Kidney (tissue), 14 donors: ENCODE data around the gene TOGARAM2. TPM values are rescaled to one million over a fixed set of nuclear protein-coding genes. Genes with fewer than 3 reads are reported as not detected.

Source experiments
- DNase-seq, 5 donors: peaks; one replicate each; pipeline ENCODE4 v3.0.0-alpha.2; 2013 to 2020
- FAIRE-seq: peaks from 2 replicates; lab custom pipeline; 2012; peaks lifted over from hg19 to GRCh38; lab: Jason Lieb, UNC
- H3K27ac ChIP-seq, 2 donors: one replicate each; pipeline ENCODE4 v1.7.0; 2013; ENCODE audit warnings: low read depth in 2 of 2, low read length in 2 of 2, inconsistent platforms in 1 of 2
- H3K27me3 ChIP-seq: one replicate; pipeline ENCODE4 v1.7.1; 2013; ENCODE audit warnings: low read length, inconsistent platforms; ENCODE audit not compliant: control insufficient read depth, insufficient read depth
- H3K36me3 ChIP-seq, 3 donors: one replicate each; pipeline versions ENCODE4 v1.7.0 to v1.7.1; 2013; ENCODE audit warnings: low read length in 3 of 3, control low read depth in 1 of 3, inconsistent platforms in 1 of 3; ENCODE audit not compliant: insufficient read depth in 3 of 3, control insufficient read depth in 2 of 3
- H3K4me1 ChIP-seq, 3 donors: one replicate each; pipeline versions ENCODE4 v1.7.0 to v1.7.1; 2013; ENCODE audit warnings: low read length in 3 of 3, inconsistent platforms in 1 of 3, low read depth in 1 of 3; ENCODE audit not compliant: control insufficient read depth in 2 of 3, insufficient read depth in 2 of 3
- H3K4me3 ChIP-seq, 3 donors: one replicate each; pipeline versions ENCODE4 v1.7.0 to v1.8.1; 2013; ENCODE audit warnings: low read length in 3 of 3, control low read depth in 1 of 3, inconsistent platforms in 1 of 3
- H3K9ac ChIP-seq, 3 donors: one replicate each; pipeline versions ENCODE4 v1.7.0 to v1.7.1; 2013; ENCODE audit warnings: low read length in 3 of 3, control low read depth in 1 of 3, inconsistent platforms in 1 of 3
- H3K9me3 ChIP-seq, 3 donors: one replicate each; pipeline versions ENCODE4 v1.7.0 to v1.7.1; 2013; ENCODE audit warnings: low read length in 3 of 3, control low read depth in 1 of 3, inconsistent platforms in 1 of 3; ENCODE audit not compliant: control insufficient read depth in 2 of 3, insufficient read depth in 1 of 3
- CTCF ChIP-seq: IDR thresholded peaks from 3 replicates; pipeline ENCODE4 v1.5.1; 2012; ENCODE audit warnings: mild to moderate bottlenecking, moderate library complexity, borderline replicate concordance; ENCODE audit not compliant: insufficient read depth; ENCODE audit errors: extremely low read depth
- intact Hi-C: fragments of 100-400 bp; cut with DNase I; formaldehyde crosslinking; loops from one replicate; pipeline ENCODE4 v1.11.1; 2022
- polyA plus RNA-seq: library from polyadenylated mRNA; stranded (reverse); fragments of 350-450 nt; fragmentation: Illumina TruSeq; extraction: RNeasy Lipid Tissue Mini Kit (QIAGEN cat#74804); gene quantifications from one replicate; pipeline ENCODE4 v1.2.3, GENCODE V29; 2014; ENCODE audit warnings: low read depth, low replicate concordance; ENCODE audit not compliant: insufficient read depth
- total RNA-seq: library from RNA; stranded (reverse); fragmentation: NEBNext Ultra II Directional; extraction: Animal tissue kit (Norgen Biotek cat#: 25700); gene quantifications from one replicate; pipeline ENCODE4 v1.2.1, GENCODE V29; 2021
- donor health status: control.
- donor health status: control.
- donor health status: control.
- donor health status: control.
- donor health status: control.
- donor health status: DM: yes; HTN: yes; CAD: no.
- donor health status: Normal renal cell carcinoma (clear cell type).

The TOGARAM2 gene
- total and polyA plus RNA-seq, 2 donors from 2014 or later: 0.60 to 1.4 TPM

DNA sequence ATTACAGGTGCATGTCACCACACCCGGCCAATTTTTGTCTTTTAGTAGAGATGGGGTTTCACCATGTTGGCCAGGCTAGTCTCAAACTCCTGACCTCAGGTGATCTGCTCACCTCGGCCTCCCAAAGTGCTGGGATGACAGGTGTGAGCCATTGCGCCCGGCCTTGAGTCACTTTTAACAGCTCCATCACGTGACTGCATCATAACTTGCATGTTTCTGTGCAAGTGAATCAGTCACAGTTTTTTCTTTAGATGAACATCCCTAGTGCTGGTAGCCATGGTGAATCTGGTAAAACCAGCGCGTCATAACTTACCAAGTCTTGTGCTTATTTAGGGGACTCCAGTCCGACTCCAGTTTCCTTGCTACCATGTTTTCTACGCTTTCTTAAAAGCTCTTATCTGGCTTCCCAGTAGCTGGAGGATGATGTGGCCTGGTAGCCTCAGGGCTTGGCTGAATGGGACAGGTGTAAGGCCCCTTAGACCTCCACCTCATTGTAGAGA is 60.1 kb downstream of the TOGARAM2 start:
- no peak overlapping the region for H3K9ac ChIP-seq
- H3K27me3 ChIP-seq: no peaks in the 10 kb centered on the region
- intact Hi-C loops: no loop called here
- no peak overlapping the region for H3K27ac ChIP-seq
- H3K9me3 ChIP-seq: no peaks in the 10 kb centered on the region
- no peak overlapping the region for H3K4me3 ChIP-seq
- H3K4me1 ChIP-seq: no peaks in the 10 kb centered on the region
- FAIRE-seq (no peak), DNase-seq (no peak)
- no peak for TF ChIP-seq CTCF
- no peaks in the 10 kb centered on the region for H3K36me3 ChIP-seq

DNA sequence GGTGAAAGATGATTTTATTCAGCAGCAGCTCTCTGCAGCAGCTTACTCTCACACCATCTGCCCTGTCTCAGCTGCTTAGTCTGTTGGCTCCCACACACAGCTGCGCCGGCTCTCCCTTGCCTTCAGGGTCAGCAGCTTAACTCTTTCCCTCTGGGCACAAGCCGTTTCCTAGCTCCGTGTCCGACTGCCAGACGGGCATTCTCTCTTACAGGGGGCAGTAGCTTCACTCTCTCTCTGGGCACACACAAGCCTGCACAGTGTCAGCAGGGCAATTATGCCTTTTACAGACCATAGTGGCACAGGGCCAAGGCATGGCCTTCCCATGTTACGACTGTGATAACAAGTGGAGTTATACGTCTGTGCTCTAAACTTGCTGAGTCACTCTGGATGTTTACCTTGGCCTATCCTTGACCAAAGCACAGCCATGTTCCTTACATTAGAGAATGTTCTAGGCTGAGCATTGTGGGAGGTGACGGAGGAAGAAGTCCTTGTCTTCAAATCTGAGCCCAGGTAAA is 61.5 kb downstream of the TOGARAM2 start:
- no peak for TF ChIP-seq CTCF
- DNase-seq: peak in 4 of 5 donors; percentile 74 to 93 (median 84)
- no peak overlapping the region for H3K4me3 ChIP-seq
- no peaks in the 10 kb centered on the region for H3K4me1 ChIP-seq
- H3K9me3 ChIP-seq: no peaks in the 10 kb centered on the region
- intact Hi-C loops: no loop called here
- no peak for FAIRE-seq
- no peaks in the 10 kb centered on the region for H3K36me3 ChIP-seq
- H3K9ac ChIP-seq: no peak overlapping the region
- H3K27me3 ChIP-seq: no peaks in the 10 kb centered on the region
- H3K27ac ChIP-seq: no peak overlapping the region

DNA sequence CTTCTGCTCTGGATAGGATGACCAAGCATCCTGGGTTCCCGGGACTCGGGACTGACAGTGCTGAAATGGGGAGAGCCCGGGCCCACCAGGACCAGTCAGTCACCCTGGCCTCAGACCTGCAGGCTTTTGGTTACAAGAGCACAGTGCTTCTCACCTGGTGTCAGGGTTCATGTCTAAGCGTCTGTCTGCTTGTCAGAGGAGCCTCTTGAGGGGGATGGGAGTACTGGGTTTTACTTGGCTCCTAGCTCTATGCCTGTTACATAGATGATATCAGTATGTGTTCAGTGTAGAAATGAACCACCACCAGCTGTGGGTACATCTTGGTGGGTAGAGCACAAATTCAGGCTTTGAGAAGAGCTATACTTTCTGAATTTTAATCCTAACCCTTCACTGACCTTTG is 63.4 kb downstream of the TOGARAM2 start:
- Histone ChIP-seq H3K4me3 (no peak overlapping the region), H3K9me3 (no peaks in the 10 kb centered on the region), H3K4me1 (no peaks in the 10 kb centered on the region), H3K36me3 (no peaks in the 10 kb centered on the region), H3K27me3 (no peaks in the 10 kb centered on the region), H3K9ac (no peak overlapping the region), H3K27ac (no peak overlapping the region)
- no peak for TF ChIP-seq CTCF
- intact Hi-C loops: no loop called here
- no peak for FAIRE-seq
- DNase-seq: no peak

GRCh38 chr2:29046321-29046720 is 65.2 kb downstream of the TOGARAM2 start:
- Histone ChIP-seq H3K4me3 (no peak overlapping the region), H3K9ac (no peak overlapping the region), H3K36me3 (no peaks in the 10 kb centered on the region), H3K27ac (no peak overlapping the region), H3K27me3 (no peaks in the 10 kb centered on the region), H3K4me1 (no peaks in the 10 kb centered on the region), H3K9me3 (no peaks in the 10 kb centered on the region)
- FAIRE-seq (no peak), DNase-seq (no peak)
- TF ChIP-seq CTCF: no peak
- intact Hi-C loops: no loop called here
